ENCODE measurements around the gene LRRC7. TPM values are rescaled to one million over a fixed set of nuclear protein-coding genes. Genes with fewer than 3 reads are reported as not detected.

The LRRC7 gene
- total RNA-seq, 3 donors from 2014 or later = 0.46 to 1.2 (median 1.0) TPM

DNA sequence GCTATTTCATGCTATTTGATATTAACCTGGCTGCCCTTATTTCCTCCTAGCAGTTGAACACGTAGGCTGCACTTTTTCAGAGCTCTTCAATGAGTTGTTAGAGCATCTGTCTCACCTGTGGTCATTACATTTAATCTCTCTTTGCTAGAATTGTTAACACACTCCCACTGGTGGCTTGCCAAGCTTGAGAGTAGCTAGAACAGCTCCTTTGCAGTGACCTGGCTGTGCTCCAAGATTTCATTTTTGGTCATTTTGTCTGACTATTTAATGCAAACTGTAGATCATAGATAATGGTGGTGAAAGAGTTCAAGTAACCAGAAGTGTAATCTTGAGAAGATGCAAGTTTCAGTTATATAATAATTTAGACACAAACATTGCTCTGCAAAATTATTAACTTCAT is 105.6 kb downstream of the LRRC7 start:
- Histone ChIP-seq H3K4me3 (no peak overlapping the region), H3K4me1 (ENCODE audit: low read depth) (no peaks in the 10 kb centered on the region), H3K9me3 (no peaks in the 10 kb centered on the region), H3K36me3 (ENCODE audit: low read depth) (no peaks in the 10 kb centered on the region)
- no peak for ATAC-seq
- TF ChIP-seq, protein P1, sequence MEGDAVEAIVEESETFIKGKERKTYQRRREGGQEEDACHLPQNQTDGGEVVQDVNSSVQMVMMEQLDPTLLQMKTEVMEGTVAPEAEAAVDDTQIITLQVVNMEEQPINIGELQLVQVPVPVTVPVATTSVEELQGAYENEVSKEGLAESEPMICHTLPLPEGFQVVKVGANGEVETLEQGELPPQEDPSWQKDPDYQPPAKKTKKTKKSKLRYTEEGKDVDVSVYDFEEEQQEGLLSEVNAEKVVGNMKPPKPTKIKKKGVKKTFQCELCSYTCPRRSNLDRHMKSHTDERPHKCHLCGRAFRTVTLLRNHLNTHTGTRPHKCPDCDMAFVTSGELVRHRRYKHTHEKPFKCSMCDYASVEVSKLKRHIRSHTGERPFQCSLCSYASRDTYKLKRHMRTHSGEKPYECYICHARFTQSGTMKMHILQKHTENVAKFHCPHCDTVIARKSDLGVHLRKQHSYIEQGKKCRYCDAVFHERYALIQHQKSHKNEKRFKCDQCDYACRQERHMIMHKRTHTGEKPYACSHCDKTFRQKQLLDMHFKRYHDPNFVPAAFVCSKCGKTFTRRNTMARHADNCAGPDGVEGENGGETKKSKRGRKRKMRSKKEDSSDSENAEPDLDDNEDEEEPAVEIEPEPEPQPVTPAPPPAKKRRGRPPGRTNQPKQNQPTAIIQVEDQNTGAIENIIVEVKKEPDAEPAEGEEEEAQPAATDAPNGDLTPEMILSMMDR (IDR thresholded peaks at IDR 0.05) = no peak
- no peak for DNase-seq
- intact Hi-C loops (cut with DNase I, micrococcal nuclease) = no loop called here

DNA sequence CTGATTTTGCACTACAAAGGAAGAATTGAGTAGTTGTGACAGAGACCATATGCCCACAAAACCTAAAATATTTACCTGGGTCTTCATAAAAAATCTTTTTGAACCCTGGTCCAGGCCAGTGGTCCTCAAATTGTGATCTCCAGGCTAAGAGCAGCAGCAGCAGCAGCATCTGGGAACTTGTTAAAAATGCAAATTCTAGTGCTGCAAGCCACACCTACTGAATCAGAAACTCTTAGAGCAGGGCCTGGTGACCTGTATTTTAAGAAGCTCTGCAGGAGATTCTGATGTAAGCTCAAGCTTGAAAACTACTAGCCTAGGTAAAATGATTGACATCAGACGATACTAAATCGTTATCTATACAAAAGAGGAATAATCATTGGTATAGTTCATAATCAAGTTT is 112.2 kb downstream of the LRRC7 start:
- Histone ChIP-seq H3K4me1 (ENCODE audit: low read depth) (no peaks in the 10 kb centered on the region), H3K36me3 (ENCODE audit: low read depth) (no peaks in the 10 kb centered on the region), H3K4me3 (no peak overlapping the region), H3K9me3 (no peaks in the 10 kb centered on the region)
- no peak for DNase-seq
- intact Hi-C loops (cut with DNase I, micrococcal nuclease) = no loop called here
- ATAC-seq = no peak
- TF ChIP-seq, protein P1 (IDR thresholded peaks at IDR 0.05) = no peak

DNA sequence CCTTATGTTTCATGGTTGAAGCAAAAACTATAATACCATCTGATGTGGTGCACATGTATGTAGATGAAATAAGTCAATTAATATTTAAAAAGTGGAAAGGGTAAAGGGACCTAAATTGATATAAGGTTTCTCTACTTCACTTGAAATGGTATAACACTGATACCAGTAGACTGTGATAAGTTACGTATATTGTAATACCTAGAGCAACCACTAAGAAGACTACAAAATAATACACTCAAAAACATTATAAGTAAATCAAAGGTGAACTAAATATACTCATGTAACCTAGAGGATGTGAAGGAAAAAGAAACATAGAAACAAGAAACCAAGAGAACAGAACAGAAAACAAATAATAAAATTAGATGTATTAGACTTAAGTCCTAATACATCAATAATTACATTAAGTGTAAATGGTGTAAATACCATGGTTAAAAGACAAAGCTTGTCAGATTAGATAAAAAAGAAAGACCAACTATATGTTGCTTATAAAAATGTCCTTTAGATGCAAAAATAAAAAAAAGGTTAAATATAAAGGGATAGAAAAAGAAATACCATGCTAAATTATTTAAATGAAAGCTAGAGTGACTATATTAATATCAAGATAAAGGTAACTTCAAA is 118.8 kb downstream of the LRRC7 start:
- Histone ChIP-seq H3K36me3 (ENCODE audit: low read depth) (no peaks in the 10 kb centered on the region), H3K4me3 (no peak overlapping the region), H3K4me1 (ENCODE audit: low read depth) (no peaks in the 10 kb centered on the region), H3K9me3 (no peaks in the 10 kb centered on the region)
- intact Hi-C loops (cut with DNase I, micrococcal nuclease) = no loop called here
- TF ChIP-seq, protein P1 (IDR thresholded peaks at IDR 0.05) = no peak
- ATAC-seq (no peak), DNase-seq (no peak)

DNA sequence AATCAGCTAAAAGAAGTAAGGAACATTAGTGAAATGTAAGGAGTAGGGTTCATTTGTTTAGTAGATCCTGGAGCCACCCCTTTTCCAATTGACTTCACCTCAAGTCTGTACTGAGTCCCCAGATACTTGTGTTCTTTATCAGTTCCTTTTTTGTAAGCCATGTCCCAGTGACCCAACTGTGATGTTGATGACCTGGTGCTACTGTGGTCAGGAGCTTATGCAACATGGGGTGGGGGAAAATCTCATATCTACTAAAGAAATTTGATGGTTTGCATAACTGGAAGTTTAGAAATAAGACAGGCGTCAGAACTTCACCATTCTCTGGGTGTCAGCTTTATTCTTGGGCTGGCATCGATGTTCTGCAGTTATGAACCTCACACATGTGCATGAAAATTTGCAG is 120.5 kb downstream of the LRRC7 start:
- DNase-seq (no peak), ATAC-seq (no peak)
- TF ChIP-seq, protein P1 (IDR thresholded peaks at IDR 0.05) = no peak
- Histone ChIP-seq H3K4me1 (ENCODE audit: low read depth) (no peaks in the 10 kb centered on the region), H3K36me3 (ENCODE audit: low read depth) (no peaks in the 10 kb centered on the region), H3K4me3 (no peak overlapping the region), H3K9me3 (no peaks in the 10 kb centered on the region)
- intact Hi-C loops (cut with DNase I, micrococcal nuclease) = no loop called here

DNA sequence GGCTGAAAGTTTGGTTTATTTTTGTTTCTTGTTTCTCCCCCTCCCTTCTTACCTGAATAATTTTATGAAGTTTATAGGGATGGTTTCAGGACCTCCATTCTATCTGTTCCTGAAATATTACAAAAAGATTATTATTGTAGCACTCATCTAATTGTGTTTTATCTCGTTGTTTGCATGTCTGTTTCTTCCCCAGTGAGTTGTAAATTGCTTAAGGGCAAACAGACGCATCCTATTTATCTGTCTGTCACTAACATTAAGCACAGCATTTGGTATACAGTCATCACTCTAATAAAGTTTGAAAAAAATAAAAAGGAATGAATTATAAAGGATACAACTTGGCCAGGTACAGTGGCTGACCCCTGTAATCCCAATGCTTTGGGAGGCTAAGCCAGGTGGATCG is 123.5 kb downstream of the LRRC7 start:
- no peak for DNase-seq
- TF ChIP-seq, protein P1 (IDR thresholded peaks at IDR 0.05) = no peak
- intact Hi-C loops (cut with DNase I, micrococcal nuclease) = no loop called here
- Histone ChIP-seq H3K4me1 (ENCODE audit: low read depth) (no peaks in the 10 kb centered on the region), H3K4me3 (no peak overlapping the region), H3K36me3 (ENCODE audit: low read depth) (no peaks in the 10 kb centered on the region), H3K9me3 (no peaks in the 10 kb centered on the region)
- ATAC-seq = no peak
